Adipocyte (in vitro differentiated cells): ENCODE data around the gene SLC26A8.

Experiments
- DNase-seq: peaks from one replicate; pipeline ENCODE4 v3.0.0-alpha.2; 2015; ENCODE audit warnings: low read depth
- H3K27me3 ChIP-seq: replicated peaks from 2 replicates; pipeline ENCODE4 v1.7.0; 2013; ENCODE audit warnings: mild to moderate bottlenecking, low read length, moderate library complexity; ENCODE audit not compliant: control insufficient read depth, insufficient read depth
- H3K36me3 ChIP-seq: 2 replicates; pipeline ENCODE4 v1.7.0; 2013; ENCODE audit warnings: low read length, mild to moderate bottlenecking, moderate library complexity; ENCODE audit not compliant: control insufficient read depth, insufficient read depth, severe bottlenecking
- H3K4me1 ChIP-seq: 2 replicates; pipeline ENCODE4 v1.7.0; 2013; ENCODE audit warnings: mild to moderate bottlenecking, low read length, moderate library complexity; ENCODE audit not compliant: control insufficient read depth, insufficient read depth
- H3K4me3 ChIP-seq: 2 replicates; pipeline ENCODE4 v1.7.0; 2013; ENCODE audit warnings: mild to moderate bottlenecking, low read length, moderate library complexity
- H3K9ac ChIP-seq: 2 replicates; pipeline ENCODE4 v1.7.0; 2013; ENCODE audit warnings: mild to moderate bottlenecking, low read length, moderate library complexity
- H3K9me3 ChIP-seq: 2 replicates; pipeline ENCODE4 v1.7.0; 2013; ENCODE audit warnings: mild to moderate bottlenecking, low read length, moderate library complexity; ENCODE audit not compliant: control insufficient read depth

Gene SLC26A8

DNA sequence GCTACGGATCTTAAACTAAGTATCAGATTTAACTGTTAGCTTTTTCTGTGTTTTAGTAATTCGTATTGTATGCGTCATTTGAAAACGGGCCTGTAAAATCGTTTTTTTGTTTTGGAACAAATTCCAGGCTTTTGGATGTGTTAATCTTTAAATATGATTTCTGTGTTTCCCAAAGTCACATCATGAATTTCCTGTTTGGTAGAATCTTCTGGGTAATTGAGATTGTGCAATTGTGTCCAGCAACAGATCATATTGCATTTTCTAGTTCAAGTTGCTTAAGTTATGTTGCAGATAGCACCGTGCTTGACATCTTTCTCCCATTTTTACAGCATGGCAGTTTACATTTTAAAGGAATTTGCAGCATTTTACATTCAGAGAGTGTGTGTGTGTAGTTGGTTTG lies 5.0 kb upstream of the SLC26A8 start:
- H3K27me3 ChIP-seq: no peaks in the 10 kb centered on the region
- peak overlapping the region; percentile 100 for H3K9ac ChIP-seq
- H3K4me1 ChIP-seq: peaks cover 51% of the 10 kb centered on the region
- DNase-seq: peak; percentile 90
- no peaks in the 10 kb centered on the region for H3K36me3 ChIP-seq
- H3K9me3 ChIP-seq: no peaks in the 10 kb centered on the region
- peak overlapping the region; percentile 100 for H3K4me3 ChIP-seq

DNA sequence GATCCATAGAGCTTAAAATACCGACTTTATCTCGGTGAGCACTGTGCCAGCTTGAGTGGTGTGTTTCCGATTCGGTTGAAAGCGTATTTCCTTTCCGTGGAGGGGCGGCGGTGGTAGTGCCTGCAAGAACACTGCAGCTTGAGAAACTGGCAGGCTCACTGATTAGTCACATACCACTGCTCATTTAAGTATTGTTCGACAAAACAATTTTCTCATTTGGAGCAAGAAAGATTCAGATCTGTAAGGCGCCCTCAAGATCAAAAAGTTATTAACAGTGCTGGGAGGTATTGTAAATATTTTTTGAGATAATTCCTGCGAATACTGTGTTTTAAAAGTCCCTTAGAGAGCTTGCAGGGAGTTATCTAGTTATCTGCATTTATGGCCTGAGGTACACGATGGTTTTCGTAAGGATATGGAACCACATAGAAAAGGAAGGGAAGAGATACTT lies 4.5 kb upstream of the SLC26A8 start:
- Histone ChIP-seq H3K36me3 (no peaks in the 10 kb centered on the region), H3K9me3 (no peaks in the 10 kb centered on the region), H3K4me1 (peaks cover 45% of the 10 kb centered on the region), H3K27me3 (no peaks in the 10 kb centered on the region), H3K4me3 (peak overlapping the region; percentile 100), H3K9ac (peak overlapping the region; percentile 100)
- peak; percentile 84 for DNase-seq

DNA sequence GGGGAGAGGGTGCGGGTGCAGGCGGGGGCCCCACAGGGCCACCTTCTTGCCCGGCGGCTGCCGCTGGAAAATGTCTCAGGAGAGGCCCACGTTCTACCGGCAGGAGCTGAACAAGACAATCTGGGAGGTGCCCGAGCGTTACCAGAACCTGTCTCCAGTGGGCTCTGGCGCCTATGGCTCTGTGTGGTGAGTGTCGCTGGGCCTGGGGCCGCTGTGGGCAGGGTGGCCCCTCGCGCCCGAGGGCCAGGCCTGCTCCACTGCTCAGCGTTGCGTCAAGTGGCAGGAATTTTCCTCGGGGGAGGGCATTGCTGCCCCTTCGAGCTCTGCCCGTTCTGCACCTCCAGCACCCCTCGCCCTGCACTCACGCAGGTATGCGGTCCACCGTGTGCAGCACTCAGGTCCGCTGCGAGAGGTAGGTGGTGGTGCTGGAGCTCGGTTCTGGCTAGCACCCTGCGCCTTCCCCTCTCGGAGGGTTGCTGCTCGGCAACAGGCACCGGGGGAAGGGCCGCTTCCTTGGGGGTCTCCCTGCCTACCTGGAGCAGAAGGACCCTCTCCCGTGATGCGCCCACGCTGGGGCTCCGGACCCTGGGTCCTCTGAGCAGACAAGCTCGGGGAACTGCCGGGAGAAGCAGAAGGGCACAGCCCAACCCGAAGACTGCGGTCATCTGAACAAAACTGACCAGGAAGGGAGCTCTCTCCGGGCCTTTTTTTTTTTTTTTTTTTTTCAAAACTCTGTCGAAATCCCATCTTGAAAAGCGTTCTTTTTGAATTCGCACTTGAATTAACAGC lies 3.8 kb upstream of the SLC26A8 start:
- H3K4me3 ChIP-seq: peak overlapping the region; percentile 100
- H3K9ac ChIP-seq: peak overlapping the region; percentile 100
- peak; percentile 56 for DNase-seq
- no peaks in the 10 kb centered on the region for H3K36me3 ChIP-seq
- no peaks in the 10 kb centered on the region for H3K9me3 ChIP-seq
- no peaks in the 10 kb centered on the region for H3K27me3 ChIP-seq
- peaks cover 42% of the 10 kb centered on the region for H3K4me1 ChIP-seq

DNA sequence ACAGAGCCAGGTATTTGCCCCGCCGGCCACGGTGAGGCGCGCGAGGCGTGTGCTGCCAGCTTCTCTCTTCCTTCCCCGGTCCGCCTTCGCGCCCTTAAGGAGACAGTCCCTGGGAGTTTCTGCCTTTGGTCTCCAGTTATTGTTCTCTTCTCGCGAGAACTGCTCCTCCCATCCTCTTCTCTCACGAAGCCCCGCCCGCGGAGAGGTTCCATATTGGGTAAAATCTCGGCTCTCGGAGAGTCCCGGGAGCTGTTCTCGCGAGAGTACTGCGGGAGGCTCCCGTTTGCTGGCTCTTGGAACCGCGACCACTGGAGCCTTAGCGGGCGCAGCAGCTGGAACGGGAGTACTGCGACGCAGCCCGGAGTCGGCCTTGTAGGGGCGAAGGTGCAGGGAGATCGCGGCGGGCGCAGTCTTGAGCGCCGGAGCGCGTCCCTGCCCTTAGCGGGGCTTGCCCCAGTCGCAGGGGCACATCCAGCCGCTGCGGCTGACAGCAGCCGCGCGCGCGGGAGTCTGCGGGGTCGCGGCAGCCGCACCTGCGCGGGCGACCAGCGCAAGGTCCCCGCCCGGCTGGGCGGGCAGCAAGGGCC lies 3.2 kb upstream of the SLC26A8 start, which contains the start of gene MAPK14:
Gene MAPK14 (plus strand): TSS at position 308 of the 587 bp plus-strand sequence. CDS start 350 bp downstream, outside the sequence.
- no peaks in the 10 kb centered on the region for H3K36me3 ChIP-seq
- DNase-seq: peak; percentile 100
- H3K9ac ChIP-seq: peak within 1 kb of the TSS; percentile 100
- no peaks in the 10 kb centered on the region for H3K27me3 ChIP-seq
- peaks cover 40% of the 10 kb centered on the region for H3K4me1 ChIP-seq
- H3K4me3 ChIP-seq: peak within 1 kb of the TSS; percentile 100
- no peaks in the 10 kb centered on the region for H3K9me3 ChIP-seq

DNA sequence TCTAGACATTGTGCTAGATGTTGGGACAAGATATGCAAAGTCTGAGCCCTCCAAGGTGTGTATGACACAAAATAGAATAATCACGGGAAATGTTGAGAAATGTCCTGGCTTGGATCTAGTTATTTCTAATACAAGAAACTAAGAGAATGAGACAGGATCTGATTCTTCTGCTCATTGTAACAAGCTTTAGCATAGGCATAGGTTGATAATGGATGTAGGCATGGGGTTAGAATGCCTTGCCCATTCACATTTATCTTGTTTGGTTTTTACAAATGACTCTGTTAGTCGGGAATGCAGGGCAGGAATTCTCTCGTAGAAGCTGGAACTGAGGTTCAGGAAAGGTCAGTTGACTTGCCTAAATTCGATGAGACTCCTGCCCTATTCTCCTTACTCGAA lies 1.5 kb upstream of the SLC26A8 start:
- Histone ChIP-seq H3K4me1 (peaks cover 32% of the 10 kb centered on the region), H3K4me3 (peak overlapping the region; percentile 8), H3K27me3 (no peaks in the 10 kb centered on the region), H3K9me3 (no peaks in the 10 kb centered on the region), H3K36me3 (no peaks in the 10 kb centered on the region), H3K9ac (no peak overlapping the region)
- peak; percentile 38 for DNase-seq

DNA sequence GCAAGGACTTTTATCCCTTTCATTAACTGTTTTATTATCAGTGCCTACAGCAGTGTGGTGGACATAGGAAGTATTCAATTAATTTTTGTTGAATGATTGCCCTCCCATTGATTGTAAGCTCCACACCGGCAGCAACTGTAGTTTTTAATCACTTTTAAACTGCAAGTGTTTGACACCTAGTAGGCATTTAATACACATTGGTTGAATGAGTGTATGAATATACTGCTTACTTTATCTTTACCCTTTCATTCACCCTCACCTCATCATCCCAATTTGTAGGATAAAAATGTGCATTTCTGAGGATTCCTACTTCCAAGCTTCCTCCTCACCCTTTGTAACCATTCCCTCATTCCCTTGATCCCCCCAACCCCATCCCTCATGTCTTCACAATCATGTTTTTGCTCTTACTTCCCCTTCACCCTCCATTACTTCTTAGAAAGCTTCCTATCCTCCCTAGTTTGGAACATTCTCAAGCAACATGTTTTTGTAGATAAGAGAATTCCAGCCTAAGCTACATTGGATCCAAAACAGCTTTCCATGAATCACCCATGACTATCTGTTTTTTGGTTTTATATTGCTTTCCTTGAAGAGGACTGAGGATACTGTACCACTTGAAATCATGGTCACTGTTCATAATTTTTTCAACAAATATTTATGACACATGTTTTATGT lies 955 bp upstream of the SLC26A8 start:
- Histone ChIP-seq H3K4me1 (peaks cover 28% of the 10 kb centered on the region), H3K36me3 (no peaks in the 10 kb centered on the region), H3K9me3 (no peaks in the 10 kb centered on the region), H3K27me3 (no peaks in the 10 kb centered on the region), H3K9ac (no peak overlapping the region), H3K4me3 (peak overlapping the region; percentile 8)
- peak; percentile 29 for DNase-seq

DNA sequence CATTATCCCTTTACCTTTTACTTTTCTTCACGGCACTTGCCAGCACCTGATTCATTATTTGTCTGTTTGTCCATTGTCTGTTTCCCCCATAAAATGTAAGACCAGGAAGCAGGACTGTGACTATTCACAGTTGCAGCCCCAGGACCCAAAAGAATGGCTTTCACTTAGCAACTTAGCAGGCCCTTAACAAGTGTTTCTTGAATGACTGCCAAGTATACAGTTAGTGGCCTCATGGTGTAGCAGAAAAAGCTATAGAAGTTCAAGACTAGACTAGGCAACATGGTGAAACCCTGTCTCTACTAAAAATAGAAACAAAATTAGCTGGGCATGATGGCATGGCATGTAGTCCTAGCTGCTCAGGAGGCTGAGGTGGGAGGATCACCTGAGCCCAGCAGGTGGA lies 4.3 kb downstream of the SLC26A8 start:
- no peak overlapping the region for H3K9ac ChIP-seq
- no peaks in the 10 kb centered on the region for H3K9me3 ChIP-seq
- H3K36me3 ChIP-seq: no peaks in the 10 kb centered on the region
- H3K4me3 ChIP-seq: no peak overlapping the region
- H3K4me1 ChIP-seq: peaks cover 11% of the 10 kb centered on the region
- DNase-seq: no peak
- no peaks in the 10 kb centered on the region for H3K27me3 ChIP-seq

DNA sequence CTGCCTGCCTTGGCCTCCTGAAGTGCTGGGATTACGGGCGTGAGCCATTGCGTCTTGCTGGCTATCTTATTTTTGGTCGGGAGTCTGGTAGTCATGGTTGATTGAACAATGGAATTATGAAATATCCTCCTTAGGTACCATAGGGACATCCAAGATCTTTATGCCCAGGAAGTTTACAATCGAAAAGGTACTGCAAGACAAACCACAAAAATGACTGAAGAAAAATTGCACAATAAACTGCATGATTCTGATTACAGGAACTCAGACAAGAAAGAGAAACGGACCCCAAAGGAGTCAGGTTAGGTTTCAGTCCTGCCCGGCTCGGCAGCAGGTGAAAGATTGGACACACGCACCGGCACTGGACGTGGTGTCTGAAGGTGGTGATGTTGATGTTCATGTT lies 5.3 kb downstream of the SLC26A8 start:
- Histone ChIP-seq H3K36me3 (no peaks in the 10 kb centered on the region), H3K9me3 (no peaks in the 10 kb centered on the region), H3K4me1 (peaks cover 11% of the 10 kb centered on the region), H3K27me3 (no peaks in the 10 kb centered on the region), H3K9ac (no peak overlapping the region), H3K4me3 (no peak overlapping the region)
- no peak for DNase-seq

DNA sequence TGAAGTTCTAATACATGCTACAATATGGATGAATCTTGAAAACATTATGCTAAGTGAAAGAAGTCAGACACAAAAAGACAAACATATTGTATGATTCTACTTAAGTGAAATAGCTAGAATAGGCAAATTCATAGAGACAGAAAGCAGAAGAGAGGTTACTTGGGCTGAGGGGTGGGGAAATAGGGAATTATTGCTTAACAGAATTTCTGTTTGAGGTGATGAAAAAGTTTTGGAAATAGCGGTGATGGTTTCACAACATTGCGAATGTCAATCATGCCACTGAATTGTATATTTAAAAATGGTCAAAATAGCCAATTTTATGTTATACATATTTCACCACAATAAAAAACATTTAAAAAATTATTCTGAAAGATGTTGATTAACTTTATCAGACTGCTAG lies 6.1 kb downstream of the SLC26A8 start:
- peaks cover 11% of the 10 kb centered on the region for H3K4me1 ChIP-seq
- no peaks in the 10 kb centered on the region for H3K36me3 ChIP-seq
- no peak overlapping the region for H3K9ac ChIP-seq
- DNase-seq: no peak
- no peaks in the 10 kb centered on the region for H3K27me3 ChIP-seq
- no peaks in the 10 kb centered on the region for H3K9me3 ChIP-seq
- H3K4me3 ChIP-seq: no peak overlapping the region

DNA sequence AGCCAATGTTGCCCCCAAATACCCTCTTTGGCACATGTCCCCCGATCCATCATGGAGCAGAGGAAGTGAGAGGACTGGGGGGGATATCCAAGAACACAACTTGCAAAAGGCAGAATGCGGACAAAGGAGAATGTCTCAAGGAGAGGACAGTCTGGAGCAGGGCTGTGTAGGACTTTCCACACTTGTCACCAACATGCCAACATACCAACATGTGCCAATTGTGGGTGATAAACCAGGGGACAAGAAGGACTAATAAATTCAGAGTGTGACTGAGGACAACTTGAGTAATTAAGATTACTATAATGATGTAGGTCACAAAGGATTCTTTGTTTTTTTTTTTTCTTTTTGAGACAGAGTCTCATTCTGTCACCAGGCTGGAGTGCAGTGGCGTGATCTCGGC lies 8.8 kb downstream of the SLC26A8 start:
- no peak for DNase-seq
- H3K27me3 ChIP-seq: no peaks in the 10 kb centered on the region
- no peak overlapping the region for H3K9ac ChIP-seq
- H3K4me1 ChIP-seq: peaks cover 11% of the 10 kb centered on the region
- no peak overlapping the region for H3K4me3 ChIP-seq
- H3K9me3 ChIP-seq: no peaks in the 10 kb centered on the region
- no peaks in the 10 kb centered on the region for H3K36me3 ChIP-seq

DNA sequence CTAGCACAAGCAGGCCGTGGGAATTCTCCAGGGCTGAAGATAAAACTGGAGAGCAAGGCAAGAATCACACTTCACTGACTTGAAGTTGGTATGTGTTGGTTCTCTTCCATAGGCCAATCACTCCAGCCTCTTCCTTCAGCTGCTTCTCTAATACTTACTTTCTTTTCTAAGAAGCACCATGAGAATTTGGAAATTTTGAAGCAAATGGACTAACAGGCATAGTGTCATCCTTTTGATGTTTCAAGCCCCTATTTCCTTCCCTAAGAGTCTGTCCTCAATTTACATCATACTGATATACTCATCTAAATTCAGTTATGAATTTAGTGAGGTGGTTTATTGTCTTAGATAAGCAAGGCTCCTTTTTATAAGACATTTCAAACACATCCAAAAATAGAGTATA lies 24.0 kb downstream of the SLC26A8 start:
- H3K9me3 ChIP-seq: no peaks in the 10 kb centered on the region
- no peaks in the 10 kb centered on the region for H3K27me3 ChIP-seq
- no peak overlapping the region for H3K4me3 ChIP-seq
- no peak for DNase-seq
- no peaks in the 10 kb centered on the region for H3K4me1 ChIP-seq
- H3K36me3 ChIP-seq: no peaks in the 10 kb centered on the region
- no peak overlapping the region for H3K9ac ChIP-seq
